Measurements from ENCODE around the gene DOCK10.

Gene DOCK10

DNA sequence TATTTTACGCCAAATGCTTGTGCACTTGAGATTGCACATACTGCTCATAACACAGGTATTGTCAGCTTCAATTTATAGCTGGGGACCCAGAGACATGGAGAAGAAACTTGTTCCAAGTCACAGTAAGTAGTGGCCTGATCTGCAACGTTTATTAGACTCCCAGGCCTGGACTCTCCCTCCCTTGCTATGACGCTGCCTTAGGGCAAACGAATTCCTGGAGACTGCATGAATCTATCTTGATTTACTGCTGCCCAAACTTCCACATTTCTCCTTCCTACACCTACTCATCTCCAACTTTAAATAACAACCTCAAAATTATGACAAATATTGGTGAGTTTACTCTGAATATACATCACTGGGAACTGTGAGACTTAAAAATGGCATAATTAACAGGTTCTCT lies 181.0 kb downstream of the DOCK10 start:
- no peaks in the 10 kb centered on the region for H3K27me3 ChIP-seq (ENCODE audit: insufficient read depth, low read length)
- no peaks in the 10 kb centered on the region for H3K79me2 ChIP-seq (ENCODE audit: control insufficient read depth, insufficient read depth, low read length, unreplicated experiment)
- H3K4me3 ChIP-seq (ENCODE audit: low read depth, low read length) = no peak overlapping the region
- no peaks in the 10 kb centered on the region for H3K4me1 ChIP-seq (ENCODE audit: control insufficient read depth, insufficient read depth, low read length, unreplicated experiment)
- H3K36me3 ChIP-seq (ENCODE audit: insufficient read depth, low read length) = peaks cover 33% of the 10 kb centered on the region
- no peak overlapping the region for H3K27ac ChIP-seq (ENCODE audit: low read depth, low read length)
- no peak overlapping the region for H2AFZ ChIP-seq (ENCODE audit: low read length, unreplicated experiment)

DNA sequence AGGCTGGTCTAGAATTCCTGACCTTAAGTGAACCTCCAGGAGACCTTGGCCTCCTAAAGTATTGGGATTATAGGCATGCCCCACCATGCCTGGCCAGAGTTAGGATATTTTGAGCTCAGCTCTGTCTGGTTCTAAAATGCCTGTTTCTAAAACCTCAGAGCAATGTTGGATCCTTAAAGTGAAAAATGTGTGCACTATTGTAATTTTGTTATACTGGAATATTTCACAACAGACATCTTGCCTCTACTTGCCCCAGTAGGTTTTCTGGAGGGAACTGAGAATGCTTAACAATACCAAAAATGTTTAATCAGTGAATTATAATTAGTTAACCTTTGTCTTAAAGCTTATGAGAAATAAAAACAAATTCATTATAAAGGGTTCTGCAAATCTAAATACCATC lies 181.5 kb downstream of the DOCK10 start:
- no peak overlapping the region for H3K4me3 ChIP-seq (ENCODE audit: low read depth, low read length)
- no peak overlapping the region for H2AFZ ChIP-seq (ENCODE audit: low read length, unreplicated experiment)
- no peaks in the 10 kb centered on the region for H3K27me3 ChIP-seq (ENCODE audit: insufficient read depth, low read length)
- peaks cover 30% of the 10 kb centered on the region for H3K36me3 ChIP-seq (ENCODE audit: insufficient read depth, low read length)
- H3K4me1 ChIP-seq (ENCODE audit: control insufficient read depth, insufficient read depth, low read length, unreplicated experiment) = no peaks in the 10 kb centered on the region
- H3K79me2 ChIP-seq (ENCODE audit: control insufficient read depth, insufficient read depth, low read length, unreplicated experiment) = no peaks in the 10 kb centered on the region
- no peak overlapping the region for H3K27ac ChIP-seq (ENCODE audit: low read depth, low read length)

GRCh38 chr2:224851811-224852210 lies 190.5 kb downstream of the DOCK10 start:
- Histone ChIP-seq H3K27me3 (ENCODE audit: insufficient read depth, low read length) (no peaks in the 10 kb centered on the region), H3K36me3 (ENCODE audit: insufficient read depth, low read length) (peaks cover 22% of the 10 kb centered on the region; the same call in 1 of the 2 replicates), H3K4me3 (ENCODE audit: low read depth, low read length) (no peak overlapping the region), H2AFZ (ENCODE audit: low read length, unreplicated experiment) (no peak overlapping the region), H3K4me1 (ENCODE audit: control insufficient read depth, insufficient read depth, low read length, unreplicated experiment) (peaks cover 7% of the 10 kb centered on the region), H3K79me2 (ENCODE audit: control insufficient read depth, insufficient read depth, low read length, unreplicated experiment) (no peaks in the 10 kb centered on the region), H3K27ac (ENCODE audit: low read depth, low read length) (no peak overlapping the region)

DNA sequence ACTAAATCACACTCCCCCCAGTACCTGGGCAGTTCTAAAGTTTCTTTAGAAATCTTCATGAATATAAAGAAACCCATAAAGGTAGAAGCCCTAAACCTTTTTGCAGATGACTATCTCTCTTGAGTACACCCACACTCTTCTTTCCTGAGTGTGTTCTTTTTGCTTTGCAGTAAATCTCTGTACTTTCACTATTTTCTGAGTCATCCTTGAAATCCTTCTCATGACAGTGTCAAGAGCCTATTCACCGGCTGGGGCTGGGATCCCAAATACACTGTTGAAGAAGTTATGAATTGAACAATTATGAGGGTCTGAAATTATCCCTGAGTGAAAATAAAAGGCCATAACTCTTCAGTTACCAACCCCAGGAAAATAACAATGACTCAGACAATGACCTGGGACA lies 192.2 kb downstream of the DOCK10 start:
- no peaks in the 10 kb centered on the region for H3K27me3 ChIP-seq (ENCODE audit: insufficient read depth, low read length)
- peaks cover 7% of the 10 kb centered on the region for H3K4me1 ChIP-seq (ENCODE audit: control insufficient read depth, insufficient read depth, low read length, unreplicated experiment)
- H3K27ac ChIP-seq (ENCODE audit: low read depth, low read length) = no peak overlapping the region; the same call in 1 of the 2 replicates
- H3K79me2 ChIP-seq (ENCODE audit: control insufficient read depth, insufficient read depth, low read length, unreplicated experiment) = no peaks in the 10 kb centered on the region
- no peak overlapping the region for H2AFZ ChIP-seq (ENCODE audit: low read length, unreplicated experiment)
- H3K36me3 ChIP-seq (ENCODE audit: insufficient read depth, low read length) = peaks cover 23% of the 10 kb centered on the region
- H3K4me3 ChIP-seq (ENCODE audit: low read depth, low read length) = no peak overlapping the region

- no peak overlapping the region for H2AFZ ChIP-seq (ENCODE audit: low read length, unreplicated experiment)
- H3K27ac ChIP-seq (ENCODE audit: low read depth, low read length) = no peak overlapping the region
- H3K79me2 ChIP-seq (ENCODE audit: control insufficient read depth, insufficient read depth, low read length, unreplicated experiment) = no peaks in the 10 kb centered on the region
- no peaks in the 10 kb centered on the region for H3K27me3 ChIP-seq (ENCODE audit: insufficient read depth, low read length)
- peaks cover 7% of the 10 kb centered on the region for H3K4me1 ChIP-seq (ENCODE audit: control insufficient read depth, insufficient read depth, low read length, unreplicated experiment)
- H3K36me3 ChIP-seq (ENCODE audit: insufficient read depth, low read length) = peaks cover 31% of the 10 kb centered on the region
- no peak overlapping the region for H3K4me3 ChIP-seq (ENCODE audit: low read depth, low read length)
Observed at GRCh38 chr2:224849264-224849663, 193.0 kb downstream of the DOCK10 start.

- H3K79me2 ChIP-seq (ENCODE audit: control insufficient read depth, insufficient read depth, low read length, unreplicated experiment) = no peaks in the 10 kb centered on the region
- H3K36me3 ChIP-seq (ENCODE audit: insufficient read depth, low read length) = peaks cover 31% of the 10 kb centered on the region
- H2AFZ ChIP-seq (ENCODE audit: low read length, unreplicated experiment) = no peak overlapping the region
- peaks cover 7% of the 10 kb centered on the region for H3K4me1 ChIP-seq (ENCODE audit: control insufficient read depth, insufficient read depth, low read length, unreplicated experiment)
- H3K4me3 ChIP-seq (ENCODE audit: low read depth, low read length) = no peak overlapping the region
- no peak overlapping the region for H3K27ac ChIP-seq (ENCODE audit: low read depth, low read length)
- no peaks in the 10 kb centered on the region for H3K27me3 ChIP-seq (ENCODE audit: insufficient read depth, low read length)
Observed at GRCh38 chr2:224847961-224848850, 194.1 kb downstream of the DOCK10 start.

- no peak overlapping the region for H3K4me3 ChIP-seq (ENCODE audit: low read depth, low read length)
- no peaks in the 10 kb centered on the region for H3K79me2 ChIP-seq (ENCODE audit: control insufficient read depth, insufficient read depth, low read length, unreplicated experiment)
- H3K27me3 ChIP-seq (ENCODE audit: insufficient read depth, low read length) = no peaks in the 10 kb centered on the region
- H3K4me1 ChIP-seq (ENCODE audit: control insufficient read depth, insufficient read depth, low read length, unreplicated experiment) = peaks cover 7% of the 10 kb centered on the region
- no peak overlapping the region for H2AFZ ChIP-seq (ENCODE audit: low read length, unreplicated experiment)
- peaks cover 30% of the 10 kb centered on the region for H3K36me3 ChIP-seq (ENCODE audit: insufficient read depth, low read length)
- H3K27ac ChIP-seq (ENCODE audit: low read depth, low read length) = no peak overlapping the region
Observed at GRCh38 chr2:224847381-224847780, 194.9 kb downstream of the DOCK10 start.

DNA sequence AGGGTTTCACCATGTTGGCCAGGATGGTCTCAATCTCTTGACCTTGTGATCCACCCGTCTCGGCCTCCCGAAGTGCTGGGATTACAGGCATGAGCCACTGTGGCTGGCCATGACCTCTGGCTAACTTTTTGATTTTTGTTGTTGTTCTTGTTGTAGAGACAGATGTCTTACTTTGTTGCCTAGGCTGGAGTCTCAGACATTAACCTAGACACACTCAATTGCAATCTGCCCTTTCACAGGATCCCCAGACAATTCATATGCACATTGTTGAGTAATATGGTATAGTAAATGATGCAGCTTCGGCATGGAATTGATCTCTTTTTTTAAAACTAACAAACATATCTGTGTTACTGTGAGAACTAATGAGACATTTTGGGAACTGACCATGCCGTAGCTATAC lies 195.6 kb downstream of the DOCK10 start:
- no peak overlapping the region for H3K4me3 ChIP-seq (ENCODE audit: low read depth, low read length)
- peaks cover 32% of the 10 kb centered on the region for H3K36me3 ChIP-seq (ENCODE audit: insufficient read depth, low read length)
- no peaks in the 10 kb centered on the region for H3K79me2 ChIP-seq (ENCODE audit: control insufficient read depth, insufficient read depth, low read length, unreplicated experiment)
- H3K27me3 ChIP-seq (ENCODE audit: insufficient read depth, low read length) = no peaks in the 10 kb centered on the region
- no peak overlapping the region for H2AFZ ChIP-seq (ENCODE audit: low read length, unreplicated experiment)
- H3K27ac ChIP-seq (ENCODE audit: low read depth, low read length) = no peak overlapping the region
- peaks cover 7% of the 10 kb centered on the region for H3K4me1 ChIP-seq (ENCODE audit: control insufficient read depth, insufficient read depth, low read length, unreplicated experiment)

DNA sequence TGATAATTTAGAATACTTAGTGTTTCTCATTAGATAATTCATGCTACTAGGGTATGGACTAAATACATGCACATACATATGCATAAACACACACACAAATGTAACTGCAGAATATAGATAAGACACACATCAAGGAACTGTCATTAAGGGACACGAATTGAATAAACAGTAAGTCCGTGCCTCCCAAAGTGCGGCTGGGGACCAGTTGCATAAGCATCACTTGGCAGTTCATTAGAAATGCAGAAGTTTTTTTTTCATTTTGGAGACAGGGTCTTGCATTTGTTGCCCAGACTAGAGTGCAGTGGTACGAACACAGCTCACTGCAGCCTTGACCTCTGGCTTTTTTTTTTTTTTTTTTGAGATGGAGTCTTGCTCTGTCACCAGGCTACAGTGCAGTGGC lies 196.1 kb downstream of the DOCK10 start:
- Histone ChIP-seq H3K27ac (ENCODE audit: low read depth, low read length) (no peak overlapping the region), H3K27me3 (ENCODE audit: insufficient read depth, low read length) (no peaks in the 10 kb centered on the region), H2AFZ (ENCODE audit: low read length, unreplicated experiment) (no peak overlapping the region), H3K36me3 (ENCODE audit: insufficient read depth, low read length) (peaks cover 37% of the 10 kb centered on the region), H3K79me2 (ENCODE audit: control insufficient read depth, insufficient read depth, low read length, unreplicated experiment) (no peaks in the 10 kb centered on the region), H3K4me3 (ENCODE audit: low read depth, low read length) (no peak overlapping the region), H3K4me1 (ENCODE audit: control insufficient read depth, insufficient read depth, low read length, unreplicated experiment) (peaks cover 7% of the 10 kb centered on the region)

DNA sequence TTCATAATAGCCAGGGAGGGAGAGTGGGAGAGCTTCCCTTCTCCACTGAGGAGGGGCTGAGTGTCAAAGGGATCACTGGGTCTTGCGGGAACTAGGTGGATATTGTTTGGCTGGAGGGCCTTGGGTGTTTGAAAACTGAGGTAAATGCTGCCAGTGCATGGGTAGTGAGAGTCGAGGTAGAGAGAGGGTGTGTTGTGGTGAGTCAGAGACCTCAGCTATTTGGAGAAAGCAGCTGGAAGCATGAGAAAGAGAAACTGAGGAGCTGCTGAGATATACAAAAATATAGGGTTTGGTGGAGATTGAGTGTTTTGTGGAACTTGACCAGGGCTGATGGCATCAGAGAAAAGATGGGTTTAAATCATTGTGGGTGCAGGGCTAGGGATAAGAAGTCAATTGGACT lies 199.1 kb downstream of the DOCK10 start:
- Histone ChIP-seq H3K4me1 (ENCODE audit: control insufficient read depth, insufficient read depth, low read length, unreplicated experiment) (peaks cover 7% of the 10 kb centered on the region), H2AFZ (ENCODE audit: low read length, unreplicated experiment) (no peak overlapping the region), H3K79me2 (ENCODE audit: control insufficient read depth, insufficient read depth, low read length, unreplicated experiment) (no peaks in the 10 kb centered on the region), H3K4me3 (ENCODE audit: low read depth, low read length) (no peak overlapping the region), H3K27me3 (ENCODE audit: insufficient read depth, low read length) (no peaks in the 10 kb centered on the region), H3K36me3 (ENCODE audit: insufficient read depth, low read length) (peaks cover 55% of the 10 kb centered on the region), H3K27ac (ENCODE audit: low read depth, low read length) (no peak overlapping the region)

DNA sequence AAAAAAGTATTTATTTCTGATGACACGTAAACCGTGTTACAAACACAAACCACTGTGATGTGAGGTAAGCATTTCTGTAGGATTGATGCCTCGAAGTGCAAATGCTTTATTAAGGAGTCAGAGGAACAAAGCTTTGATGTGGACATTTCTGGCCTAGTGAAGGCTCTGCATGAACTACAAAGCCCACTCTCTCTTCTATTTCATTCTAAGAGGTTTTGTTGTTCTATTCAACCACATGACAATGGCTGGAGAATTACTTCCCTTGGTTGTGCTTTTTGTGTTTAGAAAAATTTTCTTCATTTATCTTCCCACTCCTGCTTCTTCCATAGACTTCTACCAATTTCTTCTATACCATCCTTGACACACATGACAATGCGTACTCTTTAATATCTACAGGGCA lies 200.4 kb downstream of the DOCK10 start:
- no peak overlapping the region for H3K4me3 ChIP-seq (ENCODE audit: low read depth, low read length)

More for the DNA sequence above, 200.4 kb downstream of the DOCK10 start:
- Histone ChIP-seq H3K27me3 (ENCODE audit: insufficient read depth, low read length) (no peaks in the 10 kb centered on the region), H3K27ac (ENCODE audit: low read depth, low read length) (no peak overlapping the region), H2AFZ (ENCODE audit: low read length, unreplicated experiment) (no peak overlapping the region), H3K4me1 (ENCODE audit: control insufficient read depth, insufficient read depth, low read length, unreplicated experiment) (peaks cover 19% of the 10 kb centered on the region), H3K79me2 (ENCODE audit: control insufficient read depth, insufficient read depth, low read length, unreplicated experiment) (no peaks in the 10 kb centered on the region), H3K36me3 (ENCODE audit: insufficient read depth, low read length) (peaks cover 50% of the 10 kb centered on the region)
